DND-41 (cell line): ENCODE measurements around the gene CDK3.

Source experiments
- EZH2 ChIP-seq: IDR thresholded peaks from 3 replicates; pipeline ENCODE4 v1.6.1; 2012; ENCODE audit warnings: borderline replicate concordance, low read depth, mild to moderate bottlenecking, moderate library complexity, low read length, inconsistent platforms; ENCODE audit not compliant: severe bottlenecking
- TF ChIP-seq, protein P1 (sequence below): IDR thresholded peaks from 2 replicates; pipeline ENCODE4 v1.5.1; 2012; ENCODE audit warnings: borderline replicate concordance, low read length, moderate library complexity, mild to moderate bottlenecking; ENCODE audit not compliant: poor library complexity, severe bottlenecking; ENCODE audit errors: extremely low read depth

DNA sequence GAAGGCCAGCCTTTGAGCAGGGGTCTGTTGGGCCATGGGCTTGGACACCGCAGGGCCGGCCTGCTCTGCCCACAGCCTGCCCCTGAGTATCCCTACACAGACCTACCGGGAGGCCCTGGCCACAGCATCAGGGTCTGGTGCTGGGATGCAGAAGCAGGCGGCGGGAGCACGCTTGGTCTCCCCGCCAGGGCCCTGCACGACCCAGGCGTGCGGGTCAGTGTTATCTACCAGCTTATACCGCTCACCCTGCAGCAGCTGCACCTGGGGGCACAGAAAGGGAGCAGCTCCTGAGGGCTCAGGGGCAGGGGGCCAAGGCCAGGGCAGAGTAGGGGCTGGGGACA lies 17.7 kb downstream of the CDK3 start:
- TF ChIP-seq, protein P1, sequence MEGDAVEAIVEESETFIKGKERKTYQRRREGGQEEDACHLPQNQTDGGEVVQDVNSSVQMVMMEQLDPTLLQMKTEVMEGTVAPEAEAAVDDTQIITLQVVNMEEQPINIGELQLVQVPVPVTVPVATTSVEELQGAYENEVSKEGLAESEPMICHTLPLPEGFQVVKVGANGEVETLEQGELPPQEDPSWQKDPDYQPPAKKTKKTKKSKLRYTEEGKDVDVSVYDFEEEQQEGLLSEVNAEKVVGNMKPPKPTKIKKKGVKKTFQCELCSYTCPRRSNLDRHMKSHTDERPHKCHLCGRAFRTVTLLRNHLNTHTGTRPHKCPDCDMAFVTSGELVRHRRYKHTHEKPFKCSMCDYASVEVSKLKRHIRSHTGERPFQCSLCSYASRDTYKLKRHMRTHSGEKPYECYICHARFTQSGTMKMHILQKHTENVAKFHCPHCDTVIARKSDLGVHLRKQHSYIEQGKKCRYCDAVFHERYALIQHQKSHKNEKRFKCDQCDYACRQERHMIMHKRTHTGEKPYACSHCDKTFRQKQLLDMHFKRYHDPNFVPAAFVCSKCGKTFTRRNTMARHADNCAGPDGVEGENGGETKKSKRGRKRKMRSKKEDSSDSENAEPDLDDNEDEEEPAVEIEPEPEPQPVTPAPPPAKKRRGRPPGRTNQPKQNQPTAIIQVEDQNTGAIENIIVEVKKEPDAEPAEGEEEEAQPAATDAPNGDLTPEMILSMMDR = no peak
- TF ChIP-seq EZH2 = no peak
